Tibial nerve (tissue), 3 donors: ENCODE measurements around the gene PROX1.

Experiments used
- CTCF ChIP-seq, 5 experiments: fragments of 200-600 bp in 3 of 5; fragments of 450-650 bp in 2 of 5; sonication (generic) in 3 of 5; IDR thresholded peaks; one replicate each; pipeline ENCODE4 v1.5.1; 2016 to 2019; ENCODE audit warnings: antibody characterized with exemption in 5 of 5, mild to moderate bottlenecking in 3 of 5, moderate library complexity in 2 of 5
- POLR2A ChIP-seq, 2 donors: fragments of 450-650 bp; IDR thresholded peaks; one replicate each; pipeline ENCODE4 v1.6.1; 2017; ENCODE audit warnings: antibody characterized with exemption in 2 of 2, mild to moderate bottlenecking in 2 of 2, moderate library complexity in 2 of 2

DNA sequence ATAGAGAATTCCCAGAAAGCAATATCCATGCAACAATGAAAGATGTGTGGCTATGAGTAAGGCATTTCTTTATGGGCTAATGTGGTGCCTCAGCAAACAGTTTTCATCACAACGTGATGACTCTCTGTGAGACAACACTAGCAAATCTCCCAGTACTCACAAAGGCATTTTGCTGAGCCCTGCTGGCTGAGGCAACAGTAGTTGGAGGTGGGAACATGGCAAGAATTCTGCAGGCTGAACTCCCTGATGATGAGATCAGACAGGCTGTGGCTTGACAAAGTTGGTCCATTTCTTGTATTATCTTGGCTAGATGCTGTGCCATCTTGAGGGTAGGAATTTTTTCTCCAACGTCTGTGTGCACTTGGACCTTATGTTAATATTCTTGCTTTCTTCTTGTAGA, 24.6 kb downstream of the PROX1 start:
- no peak for TF ChIP-seq POLR2A (IDR thresholded peaks at IDR 0.05)
- no peak for TF ChIP-seq CTCF (IDR thresholded peaks at IDR 0.05)
